ENCODE measurements around the gene NEXN. TPM values are rescaled to one million over a fixed set of nuclear protein-coding genes. Genes with fewer than 3 reads are reported as not detected.

The NEXN gene
- polyA plus RNA-seq, 4 donors = 4.0 to 11.8 (median 6.8) TPM

- FAIRE-seq (no peak), DNase-seq (no peak)
- peaks cover 0 to 2% (median 0%) of the 10 kb centered on the region in 3 donors for H3K36me3 ChIP-seq (ENCODE audit: control insufficient read depth in 3 of 3, insufficient read depth in 2 of 3, low read depth in 1 of 3, low read length in 3 of 3)
- H3K27ac ChIP-seq (ENCODE audit: low read depth in 1 of 3, low read length in 2 of 3) = no peak overlapping the region
- no peaks in the 10 kb centered on the region for H3K27me3 ChIP-seq (ENCODE audit: control insufficient read depth in 3 of 3, insufficient read depth in 3 of 3, low read length in 3 of 3)
- WGBS, 3 donors = 94 to 97% (median 95%) methylated on average over 4 of the region's 4 CpGs
- peaks cover 0 to 11% (median 3%) of the 10 kb centered on the region in 3 donors for H3K4me1 ChIP-seq (ENCODE audit: control insufficient read depth in 3 of 3, insufficient read depth in 2 of 3, low read depth in 1 of 3, low read length in 2 of 3)
- H3K4me3 ChIP-seq (ENCODE audit: low read depth in 1 of 3, low read length in 3 of 3) = no peak overlapping the region
- no peaks in the 10 kb centered on the region for H3K9me3 ChIP-seq (ENCODE audit: control insufficient read depth in 2 of 2, insufficient read depth in 1 of 2, low read depth in 1 of 2, low read length in 1 of 2)
Measured at GRCh38 chr1:77940921-77941570, 52.6 kb downstream of the NEXN start.

- Histone ChIP-seq H3K27ac (ENCODE audit: low read depth in 1 of 3, low read length in 2 of 3) (no peak overlapping the region), H3K27me3 (ENCODE audit: control insufficient read depth in 3 of 3, insufficient read depth in 3 of 3, low read length in 3 of 3) (no peaks in the 10 kb centered on the region), H3K4me3 (ENCODE audit: low read depth in 1 of 3, low read length in 3 of 3) (no peak overlapping the region), H3K4me1 (ENCODE audit: control insufficient read depth in 3 of 3, insufficient read depth in 2 of 3, low read depth in 1 of 3, low read length in 2 of 3) (peaks cover 0 to 11% (median 3%) of the 10 kb centered on the region in 3 donors), H3K9me3 (ENCODE audit: control insufficient read depth in 2 of 2, insufficient read depth in 1 of 2, low read depth in 1 of 2, low read length in 1 of 2) (no peaks in the 10 kb centered on the region), H3K36me3 (ENCODE audit: control insufficient read depth in 3 of 3, insufficient read depth in 2 of 3, low read depth in 1 of 3, low read length in 3 of 3) (peaks cover 0 to 4% (median 0%) of the 10 kb centered on the region in 3 donors)
- 96 to 100% (median 97%) methylated on average over 4 of the region's 4 CpGs for WGBS, 3 donors
- no peak for DNase-seq
- no peak for FAIRE-seq
Measured at GRCh38 chr1:77942400-77943140, 54.1 kb downstream of the NEXN start.

- 90 to 98% (median 92%) methylated on average over 2 of the region's 2 CpGs for WGBS, 3 donors
- no peak for FAIRE-seq
- H3K27me3 ChIP-seq (ENCODE audit: control insufficient read depth in 3 of 3, insufficient read depth in 3 of 3, low read length in 3 of 3) = no peaks in the 10 kb centered on the region
- no peaks in the 10 kb centered on the region for H3K4me1 ChIP-seq (ENCODE audit: control insufficient read depth in 3 of 3, insufficient read depth in 2 of 3, low read depth in 1 of 3, low read length in 2 of 3)
- H3K27ac ChIP-seq (ENCODE audit: low read depth in 1 of 3, low read length in 2 of 3) = no peak overlapping the region
- DNase-seq = no peak
- peaks cover 2 to 7% (median 6%) of the 10 kb centered on the region in 3 donors for H3K36me3 ChIP-seq (ENCODE audit: control insufficient read depth in 3 of 3, insufficient read depth in 2 of 3, low read depth in 1 of 3, low read length in 3 of 3)
- no peak overlapping the region for H3K4me3 ChIP-seq (ENCODE audit: low read depth in 1 of 3, low read length in 3 of 3)
- no peaks in the 10 kb centered on the region for H3K9me3 ChIP-seq (ENCODE audit: control insufficient read depth in 2 of 2, insufficient read depth in 1 of 2, low read depth in 1 of 2, low read length in 1 of 2)
Measured at GRCh38 chr1:77945345-77945744, 56.9 kb downstream of the NEXN start.

- no peak for FAIRE-seq
- Histone ChIP-seq H3K36me3 (ENCODE audit: control insufficient read depth in 3 of 3, insufficient read depth in 2 of 3, low read depth in 1 of 3, low read length in 3 of 3) (peaks cover 5 to 20% (median 14%) of the 10 kb centered on the region in 3 donors), H3K9me3 (ENCODE audit: control insufficient read depth in 2 of 2, insufficient read depth in 1 of 2, low read depth in 1 of 2, low read length in 1 of 2) (no peaks in the 10 kb centered on the region), H3K4me3 (ENCODE audit: low read depth in 1 of 3, low read length in 3 of 3) (no peak overlapping the region), H3K4me1 (ENCODE audit: control insufficient read depth in 3 of 3, insufficient read depth in 2 of 3, low read depth in 1 of 3, low read length in 2 of 3) (no peaks in the 10 kb centered on the region), H3K27ac (ENCODE audit: low read depth in 1 of 3, low read length in 2 of 3) (no peak overlapping the region), H3K27me3 (ENCODE audit: control insufficient read depth in 3 of 3, insufficient read depth in 3 of 3, low read length in 3 of 3) (no peaks in the 10 kb centered on the region)
- WGBS, 3 donors = 46 to 57% (median 46%) methylated on average over 2 of the region's 2 CpGs
- no peak for DNase-seq
Measured at GRCh38 chr1:77948841-77949424, 60.5 kb downstream of the NEXN start.

GRCh38 chr1:77950873-77951272 lies 62.4 kb downstream of the NEXN start:
- Histone ChIP-seq H3K4me1 (ENCODE audit: control insufficient read depth in 3 of 3, insufficient read depth in 2 of 3, low read depth in 1 of 3, low read length in 2 of 3) (no peaks in the 10 kb centered on the region), H3K27ac (ENCODE audit: low read depth in 1 of 3, low read length in 2 of 3) (no peak overlapping the region), H3K4me3 (ENCODE audit: low read depth in 1 of 3, low read length in 3 of 3) (no peak overlapping the region), H3K36me3 (ENCODE audit: control insufficient read depth in 3 of 3, insufficient read depth in 2 of 3, low read depth in 1 of 3, low read length in 3 of 3) (peaks cover 7 to 25% (median 24%) of the 10 kb centered on the region in 3 donors), H3K27me3 (ENCODE audit: control insufficient read depth in 3 of 3, insufficient read depth in 3 of 3, low read length in 3 of 3) (no peaks in the 10 kb centered on the region), H3K9me3 (ENCODE audit: control insufficient read depth in 2 of 2, insufficient read depth in 1 of 2, low read depth in 1 of 2, low read length in 1 of 2) (no peaks in the 10 kb centered on the region)
- DNase-seq (no peak), FAIRE-seq (no peak)

GRCh38 chr1:77951328-77951727 lies 62.9 kb downstream of the NEXN start:
- 95 to 100% (median 96%) methylated on average over 1 of the region's 1 CpG for WGBS, 3 donors
- H3K4me3 ChIP-seq (ENCODE audit: low read depth in 1 of 3, low read length in 3 of 3) = no peak overlapping the region
- no peaks in the 10 kb centered on the region for H3K27me3 ChIP-seq (ENCODE audit: control insufficient read depth in 3 of 3, insufficient read depth in 3 of 3, low read length in 3 of 3)
- no peak for FAIRE-seq
- no peaks in the 10 kb centered on the region for H3K9me3 ChIP-seq (ENCODE audit: control insufficient read depth in 2 of 2, insufficient read depth in 1 of 2, low read depth in 1 of 2, low read length in 1 of 2)
- DNase-seq = no peak
- no peak overlapping the region for H3K27ac ChIP-seq (ENCODE audit: low read depth in 1 of 3, low read length in 2 of 3)
- peaks cover 7 to 25% (median 24%) of the 10 kb centered on the region in 3 donors for H3K36me3 ChIP-seq (ENCODE audit: control insufficient read depth in 3 of 3, insufficient read depth in 2 of 3, low read depth in 1 of 3, low read length in 3 of 3)
- H3K4me1 ChIP-seq (ENCODE audit: control insufficient read depth in 3 of 3, insufficient read depth in 2 of 3, low read depth in 1 of 3, low read length in 2 of 3) = no peaks in the 10 kb centered on the region

GRCh38 chr1:77953907-77954306 lies 65.5 kb downstream of the NEXN start:
- Histone ChIP-seq H3K4me1 (ENCODE audit: control insufficient read depth in 3 of 3, insufficient read depth in 2 of 3, low read depth in 1 of 3, low read length in 2 of 3) (no peaks in the 10 kb centered on the region), H3K9me3 (ENCODE audit: control insufficient read depth in 2 of 2, insufficient read depth in 1 of 2, low read depth in 1 of 2, low read length in 1 of 2) (no peaks in the 10 kb centered on the region), H3K27me3 (ENCODE audit: control insufficient read depth in 3 of 3, insufficient read depth in 3 of 3, low read length in 3 of 3) (no peaks in the 10 kb centered on the region), H3K36me3 (ENCODE audit: control insufficient read depth in 3 of 3, insufficient read depth in 2 of 3, low read depth in 1 of 3, low read length in 3 of 3) (peaks cover 9 to 34% (median 34%) of the 10 kb centered on the region in 3 donors), H3K27ac (ENCODE audit: low read depth in 1 of 3, low read length in 2 of 3) (no peak overlapping the region), H3K4me3 (ENCODE audit: low read depth in 1 of 3, low read length in 3 of 3) (no peak overlapping the region)
- no peak for FAIRE-seq
- WGBS, 3 donors = 96 to 97% (median 96%) methylated on average over 3 of the region's 3 CpGs
- DNase-seq = no peak

GRCh38 chr1:77954521-77954920 lies 66.1 kb downstream of the NEXN start:
- Histone ChIP-seq H3K4me1 (ENCODE audit: control insufficient read depth in 3 of 3, insufficient read depth in 2 of 3, low read depth in 1 of 3, low read length in 2 of 3) (no peaks in the 10 kb centered on the region), H3K36me3 (ENCODE audit: control insufficient read depth in 3 of 3, insufficient read depth in 2 of 3, low read depth in 1 of 3, low read length in 3 of 3) (peaks cover 8 to 36% (median 33%) of the 10 kb centered on the region in 3 donors), H3K4me3 (ENCODE audit: low read depth in 1 of 3, low read length in 3 of 3) (no peak overlapping the region), H3K27me3 (ENCODE audit: control insufficient read depth in 3 of 3, insufficient read depth in 3 of 3, low read length in 3 of 3) (no peaks in the 10 kb centered on the region), H3K9me3 (ENCODE audit: control insufficient read depth in 2 of 2, insufficient read depth in 1 of 2, low read depth in 1 of 2, low read length in 1 of 2) (no peaks in the 10 kb centered on the region), H3K27ac (ENCODE audit: low read depth in 1 of 3, low read length in 2 of 3) (no peak overlapping the region)
- DNase-seq (no peak), FAIRE-seq (no peak)
- 96 to 98% (median 98%) methylated on average over 2 of the region's 2 CpGs for WGBS, 3 donors

All from small intestine (tissue), 7 donors.